HG02798 (cell line): Measurements from ENCODE around the gene COL20A1.

ENCODE experiments used
- ATAC-seq: cut with Tn5 transposase; IDR thresholded peaks from one replicate; pipeline ENCODE4 v1.9.1; 2021; ENCODE audit warnings: mild to moderate bottlenecking; ENCODE audit not compliant: unreplicated experiment, poor library complexity

Gene COL20A1

GRCh38 chr20:63383556-63383955 is 90.6 kb downstream of the COL20A1 start:
- ATAC-seq: no peak

GRCh38 chr20:63384336-63384735 is 91.3 kb downstream of the COL20A1 start:
- no peak for ATAC-seq
